GM21381 (cell line): ENCODE results near the gene PDZK1.
"Not testable (repeated sequence)": the region's sequence is repeated elsewhere in the genome, so short reads cannot be mapped to it uniquely, and the experiment has no call there.

Source experiments
- ATAC-seq: cut with Tn5 transposase; IDR thresholded peaks from one replicate; pipeline ENCODE4 v1.9.1; 2021; ENCODE audit warnings: mild to moderate bottlenecking, moderate library complexity; ENCODE audit not compliant: unreplicated experiment

The PDZK1 gene

DNA sequence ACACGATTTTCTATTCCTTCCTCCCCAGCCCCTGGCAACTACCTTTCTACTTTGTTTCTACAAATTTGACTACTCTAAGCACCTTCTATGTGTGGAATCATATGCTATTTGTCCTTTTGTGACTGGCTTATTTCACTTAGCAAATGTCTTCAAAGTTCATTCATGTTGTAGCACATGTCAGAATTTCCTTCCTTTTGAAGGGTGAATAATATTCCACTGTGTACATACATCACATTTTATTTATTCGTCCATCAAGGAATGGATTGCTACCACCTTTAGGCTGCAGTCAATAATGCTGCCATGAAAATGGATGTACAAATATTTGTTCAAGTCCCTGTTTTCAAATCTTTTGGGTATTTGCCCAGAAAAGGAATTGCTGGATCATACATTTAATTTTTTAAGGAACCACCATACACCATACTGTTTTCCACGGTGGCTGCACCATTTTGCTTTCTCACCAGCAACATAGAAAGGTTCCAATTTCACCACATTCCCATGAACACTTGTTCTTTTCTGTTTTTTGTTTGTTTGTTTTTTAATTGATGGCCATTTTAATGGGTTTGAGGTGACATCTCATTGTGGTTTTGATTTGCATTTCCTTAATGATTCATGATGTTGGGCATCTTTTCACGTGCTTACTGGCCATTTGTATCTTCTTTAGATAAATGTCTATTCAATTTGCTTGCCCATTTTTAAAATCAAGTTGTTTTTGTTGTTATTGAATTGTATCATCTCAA is 3.3 kb upstream of the PDZK1 start:
- no peak for ATAC-seq

DNA sequence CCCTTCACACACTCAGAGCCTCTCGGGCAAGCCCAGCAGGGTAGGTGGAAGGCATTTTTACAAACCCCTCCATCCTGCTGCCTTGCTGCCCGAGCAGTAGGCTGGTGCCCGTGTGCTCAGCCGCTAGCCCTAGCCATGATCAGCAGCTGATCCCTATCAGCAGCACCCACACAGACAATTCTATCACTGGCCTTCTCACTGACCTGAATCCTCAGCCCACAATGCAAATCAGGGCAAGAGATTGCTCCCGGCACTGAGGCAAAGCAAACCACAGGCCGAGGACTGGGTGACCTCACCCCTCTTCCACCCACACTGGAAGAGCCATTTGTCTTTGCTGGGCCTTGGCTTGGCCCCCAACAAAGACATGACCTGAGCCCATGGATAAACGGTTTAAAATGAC is 895 bp upstream of the PDZK1 start:
- ATAC-seq = no peak

DNA sequence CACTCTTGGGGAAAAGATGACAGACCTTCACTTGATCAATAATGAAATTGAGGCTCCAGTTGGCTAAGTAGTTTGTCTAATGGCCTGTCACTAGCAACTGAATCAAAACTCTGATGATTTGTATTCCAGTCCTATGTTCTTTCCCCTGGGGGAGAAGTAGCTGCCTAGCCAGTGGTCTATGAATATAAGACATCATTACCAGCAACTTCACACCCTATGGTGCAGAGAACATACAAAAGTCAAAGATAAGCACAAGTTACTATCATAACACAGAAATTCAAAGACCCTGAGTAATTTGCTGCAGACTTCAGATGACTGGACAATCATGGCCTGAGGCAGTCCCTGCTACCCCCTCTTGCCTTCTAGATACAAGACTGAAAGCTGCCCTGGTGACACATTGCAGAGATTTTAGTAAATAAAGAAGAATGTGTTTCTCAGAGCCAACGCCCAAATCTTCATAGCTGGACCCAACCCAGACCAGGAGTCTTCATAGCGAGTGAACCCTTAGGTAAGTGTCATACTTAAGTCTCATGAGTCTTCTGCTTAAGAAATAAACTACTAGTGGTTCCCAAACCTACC is 993 bp downstream of the PDZK1 start:
- ATAC-seq = no peak

- ATAC-seq = no peak
Observed at GRCh38 chr1:145705622-145706021, 1.5 kb downstream of the PDZK1 start.

DNA sequence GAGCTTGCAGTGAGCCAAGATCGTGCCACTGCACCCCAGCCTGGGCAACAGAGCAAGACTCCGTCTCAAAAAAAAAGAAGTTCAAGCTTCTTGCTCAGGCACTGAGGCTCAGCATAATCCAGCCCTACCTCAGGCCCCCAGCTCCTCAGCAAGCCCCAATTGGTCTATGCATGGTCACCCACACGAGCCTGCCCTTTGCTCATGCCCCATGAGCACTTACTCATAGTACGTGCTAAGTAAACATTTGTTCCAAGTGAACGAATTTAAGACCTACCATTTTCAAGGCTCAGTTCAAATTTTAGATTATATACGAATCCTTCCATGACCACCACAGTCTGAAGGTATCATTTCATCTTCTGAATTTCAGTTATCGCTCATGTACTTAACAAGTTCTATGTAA is 4.3 kb downstream of the PDZK1 start:
- no peak for ATAC-seq

GRCh38 chr1:145702052-145702451 is 5.1 kb downstream of the PDZK1 start:
- ATAC-seq = no peak

DNA sequence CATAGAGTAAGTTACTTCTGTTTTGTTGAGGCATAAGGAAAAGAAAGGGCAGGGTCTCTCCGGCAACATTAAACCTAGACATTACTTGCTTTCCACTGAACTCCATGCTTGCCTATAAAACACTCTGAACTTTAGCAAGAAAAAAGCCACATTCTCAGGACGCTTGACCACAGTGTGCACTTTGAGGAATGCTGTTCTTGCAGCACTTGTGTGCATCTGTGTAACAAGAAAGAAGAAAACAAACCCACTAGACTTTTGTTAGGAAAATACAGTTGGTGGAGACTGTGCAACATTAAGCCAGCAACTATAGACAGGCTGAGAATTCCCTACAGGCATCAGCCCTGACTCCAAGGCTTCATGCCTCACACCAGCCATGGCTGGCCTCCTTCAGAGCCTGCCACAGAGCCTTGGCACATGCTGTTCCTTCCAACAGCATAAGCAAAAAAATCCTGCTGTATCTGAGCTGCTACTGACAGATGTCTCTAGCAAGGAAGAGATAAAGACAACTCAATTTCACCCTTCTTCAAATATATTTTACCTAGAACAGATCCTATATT is 5.8 kb downstream of the PDZK1 start:
- no peak for ATAC-seq

GRCh38 chr1:145696630-145696960 is 10.6 kb downstream of the PDZK1 start:
- ATAC-seq = no peak

- ATAC-seq = no peak
Observed at GRCh38 chr1:145695821-145696629, 11.1 kb downstream of the PDZK1 start.

DNA sequence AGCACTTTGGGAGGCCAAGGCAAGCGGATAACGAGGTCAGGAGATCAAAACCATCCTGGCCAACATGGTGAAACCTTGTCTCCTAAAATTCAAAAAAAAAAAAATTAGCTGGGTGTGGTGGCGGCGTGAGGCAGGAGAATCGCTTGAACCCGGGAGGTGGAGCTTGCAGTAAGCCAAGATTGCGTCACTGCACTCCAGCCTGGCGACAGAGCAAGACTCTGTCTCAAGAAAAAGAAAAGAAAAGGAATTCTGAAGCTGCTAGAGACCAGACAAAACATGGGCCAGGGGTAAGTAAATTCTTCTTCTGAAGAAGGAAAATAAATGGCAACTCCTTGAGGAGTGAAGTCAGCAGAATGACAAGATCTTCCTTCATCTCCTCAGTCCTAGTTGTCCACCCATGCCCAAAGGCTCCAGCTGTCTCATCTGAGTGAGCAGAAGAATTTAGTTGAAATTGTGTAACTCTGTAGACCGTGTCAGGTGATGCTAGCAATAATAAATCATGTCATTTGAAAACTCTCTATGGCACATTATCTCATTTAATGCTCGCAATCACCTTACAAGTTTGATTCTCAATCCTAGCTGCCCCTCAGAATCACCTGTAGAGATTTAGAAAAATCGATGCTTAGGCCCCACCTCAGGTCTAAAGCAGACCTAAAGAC is 14.3 kb downstream of the PDZK1 start:
- ATAC-seq = no peak

DNA sequence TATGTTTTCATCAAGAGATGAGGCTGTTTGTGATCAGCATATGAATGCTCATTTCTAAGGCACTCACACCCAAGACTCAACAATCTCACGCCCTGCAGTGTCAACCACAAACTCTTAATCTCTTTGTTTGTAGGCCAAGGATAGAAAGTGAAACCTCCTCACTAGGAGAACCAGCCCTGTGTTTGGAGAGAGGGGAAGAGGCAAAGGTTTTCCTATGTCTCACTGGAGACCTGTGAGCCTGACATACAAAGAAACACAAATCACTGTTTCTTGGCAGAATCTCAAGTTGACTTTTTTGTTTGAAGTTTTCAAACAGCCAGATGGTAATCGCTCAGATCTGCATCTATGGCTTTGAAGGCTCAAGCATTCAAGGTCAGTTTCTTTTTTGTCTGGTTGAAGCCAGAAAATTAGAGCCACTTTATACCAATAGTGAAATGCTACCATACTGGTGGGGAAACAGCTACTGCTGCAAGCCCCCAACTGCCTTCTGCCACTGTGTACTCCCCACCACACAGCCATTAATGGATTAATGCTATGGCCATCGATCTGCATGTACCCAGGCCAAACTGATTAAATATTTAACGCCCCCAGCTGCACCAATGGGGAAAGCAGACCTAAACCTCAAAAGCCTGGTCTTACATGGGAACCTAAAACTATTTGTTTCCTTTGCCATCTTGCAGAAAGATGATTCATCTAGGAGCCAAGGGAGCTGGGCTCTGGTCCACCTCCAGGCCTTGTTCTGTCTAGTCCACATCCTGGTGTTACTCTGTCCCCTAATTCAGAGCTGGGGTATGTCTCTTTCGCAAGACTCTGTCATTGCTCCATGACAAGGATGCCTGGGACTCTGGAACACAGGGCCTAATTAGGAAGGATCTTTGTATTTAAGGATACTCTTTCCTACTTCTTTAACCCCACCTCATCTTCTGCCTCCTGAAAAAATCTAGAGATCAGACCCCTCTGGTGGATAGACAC is 16.3 kb downstream of the PDZK1 start:
- peak; percentile 78 for ATAC-seq

- ATAC-seq = no peak
Observed at GRCh38 chr1:145689922-145690321, 17.2 kb downstream of the PDZK1 start.

DNA sequence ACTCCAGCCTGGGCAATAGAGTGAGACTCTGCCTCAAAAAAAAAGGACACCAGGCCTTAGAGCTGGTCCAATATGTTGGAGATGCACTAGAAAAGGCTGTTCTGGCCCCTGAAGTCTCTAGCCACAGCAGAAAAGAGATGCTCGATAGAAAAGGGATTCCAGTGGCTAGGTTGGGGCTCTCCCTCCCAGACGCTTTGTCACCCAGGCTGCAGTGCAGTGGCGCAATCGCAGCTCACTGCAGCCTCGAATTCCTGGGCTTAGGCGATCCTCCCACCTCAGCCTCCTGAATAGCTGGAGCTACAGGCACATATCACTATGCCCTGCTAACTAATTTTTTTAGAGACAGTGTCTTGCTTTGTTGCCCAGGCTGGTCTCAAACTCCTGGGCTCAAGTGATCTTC is 18.2 kb downstream of the PDZK1 start:
- no peak for ATAC-seq

- ATAC-seq = no peak
Observed at GRCh38 chr1:145688328-145688727, 18.8 kb downstream of the PDZK1 start.

- not testable (repeated sequence) for ATAC-seq
Observed at GRCh38 chr1:145686078-145686477, 21.1 kb downstream of the PDZK1 start.

- ATAC-seq = not testable (repeated sequence)
Observed at GRCh38 chr1:145684858-145685257, 22.3 kb downstream of the PDZK1 start.

DNA sequence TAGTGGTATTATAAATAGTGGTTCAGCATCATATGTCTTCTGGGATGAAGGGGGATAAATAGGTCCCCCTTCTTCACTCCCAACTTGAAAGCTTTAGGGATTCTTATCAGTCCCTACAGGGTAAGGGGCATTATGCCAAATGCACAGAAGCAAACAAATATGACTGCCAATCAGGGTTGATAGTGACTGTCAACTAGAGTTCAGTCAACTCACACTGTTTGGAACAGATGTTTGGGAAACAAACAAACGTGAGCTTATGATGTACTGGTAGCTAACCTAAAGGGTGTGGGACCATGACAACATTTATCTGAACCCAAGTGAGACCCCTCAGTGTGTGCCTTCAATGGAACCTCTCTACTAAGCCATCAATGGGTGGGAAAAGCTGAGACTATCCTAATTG is 34.0 kb downstream of the PDZK1 start:
- not testable (repeated sequence) for ATAC-seq

DNA sequence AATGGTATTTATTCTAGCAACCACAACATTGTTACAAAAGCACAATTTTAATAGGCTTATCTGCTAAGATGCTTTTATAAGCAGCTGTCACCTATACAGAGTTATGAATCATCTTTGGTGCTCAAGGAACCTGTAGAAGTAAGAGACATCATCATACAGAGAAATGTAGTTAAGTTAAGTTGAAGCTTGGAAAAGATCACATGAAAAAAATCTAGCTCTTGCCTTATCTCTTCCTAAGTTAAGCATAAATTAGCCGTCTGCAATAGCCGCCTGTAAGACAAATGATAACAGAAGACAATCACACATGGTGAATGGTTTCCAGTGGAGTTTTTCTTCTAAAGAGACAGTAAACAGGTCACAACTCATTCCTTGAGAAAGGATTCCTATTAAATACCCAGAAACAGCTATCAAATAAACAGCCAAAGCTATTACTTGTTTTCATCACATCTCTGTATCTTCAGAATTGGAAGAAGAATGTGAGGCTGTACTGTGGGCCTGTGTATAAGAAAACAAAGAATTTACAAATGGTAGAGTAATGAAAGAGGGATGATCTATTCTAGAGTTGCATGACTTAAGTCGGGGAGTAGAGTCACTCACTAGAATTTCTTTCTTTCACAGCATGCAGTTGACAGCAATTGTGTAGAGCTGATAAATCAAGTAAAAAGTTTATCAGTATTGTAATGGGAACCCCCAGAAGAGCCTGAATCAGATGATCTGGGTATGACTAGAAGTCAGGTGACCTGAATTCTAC is 36.0 kb downstream of the PDZK1 start:
- ATAC-seq = not testable (repeated sequence)

DNA sequence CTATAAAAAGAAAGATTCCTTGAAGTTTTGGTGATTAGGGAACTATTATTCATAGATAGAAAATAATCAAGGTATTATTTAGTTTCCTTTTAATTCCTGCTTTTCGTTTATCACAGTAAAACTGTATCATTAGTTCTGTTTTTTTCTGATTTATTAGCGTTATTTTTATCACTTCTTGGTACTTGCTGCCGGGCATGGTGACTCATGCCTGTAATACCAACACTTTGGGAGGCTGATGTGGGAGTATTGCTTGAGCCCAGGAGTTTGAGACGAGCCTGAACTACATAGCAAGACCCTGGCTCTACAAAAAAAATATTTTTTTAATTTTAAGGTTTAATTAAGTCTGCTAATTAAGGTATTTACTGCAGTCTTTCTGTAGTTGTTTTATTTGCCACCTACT is 42.2 kb downstream of the PDZK1 start:
- ATAC-seq = not testable (repeated sequence)
